NCI-H1694 (cell line): ENCODE data around the gene TBC1D23.
"Not testable (repeated sequence)": the region's sequence is repeated elsewhere in the genome, so short reads cannot be mapped to it uniquely, and the experiment has no call there.

Experiments used
- DNase-seq: peaks from one replicate; lab custom pipeline; 2025; lab: John Stamatoyannopoulos, UW

The TBC1D23 gene

DNA sequence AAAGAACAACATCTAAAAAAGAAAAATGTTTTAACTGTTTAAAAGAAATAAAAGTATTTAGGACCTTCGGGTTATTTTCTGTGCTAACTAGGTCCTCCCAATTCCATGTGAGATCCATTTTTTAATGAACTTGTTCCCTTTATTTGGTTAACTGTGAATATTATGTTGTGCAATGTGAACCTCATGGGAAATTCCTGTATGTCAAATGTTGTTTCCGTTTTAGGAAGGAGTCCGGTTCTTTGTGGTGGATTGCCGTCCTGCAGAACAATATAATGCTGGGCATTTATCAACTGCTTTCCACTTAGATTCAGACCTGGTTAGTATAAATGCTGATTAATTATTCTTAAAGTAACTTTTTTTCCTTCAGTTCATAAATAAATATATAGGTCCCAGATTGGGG is 38.2 kb downstream of the TBC1D23 start:
- no peak for DNase-seq

GRCh38 chr3:100306695-100307094 is 45.9 kb downstream of the TBC1D23 start:
- DNase-seq = no peak

DNA sequence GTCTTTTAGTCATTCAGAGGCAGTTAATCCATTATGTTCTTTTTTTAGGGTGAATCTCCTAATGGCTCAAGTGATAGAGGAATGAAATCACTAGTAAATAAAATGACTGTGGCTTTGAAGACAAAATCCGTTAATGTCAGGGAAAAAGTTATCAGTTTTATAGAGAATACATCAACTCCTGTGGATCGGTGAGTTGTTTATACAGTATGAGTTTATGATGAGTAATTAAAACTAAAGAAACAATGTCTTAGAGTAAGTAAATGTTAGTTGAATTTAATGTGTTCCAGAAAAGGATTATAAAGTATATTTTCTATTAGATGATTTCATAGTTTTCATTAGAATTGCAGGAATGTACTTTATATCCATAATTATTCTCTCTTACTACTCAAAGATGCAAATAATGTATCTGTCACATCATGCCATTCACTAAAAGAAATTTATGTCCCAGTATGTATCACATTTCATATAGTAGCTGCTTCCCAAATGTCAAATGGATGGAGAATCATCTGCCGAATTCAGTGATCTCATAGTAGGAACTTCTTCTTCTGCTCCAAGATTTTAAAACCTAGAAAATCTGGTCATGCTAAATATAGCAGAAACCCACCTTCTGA is 49.7 kb downstream of the TBC1D23 start:
- no peak for DNase-seq

DNA sequence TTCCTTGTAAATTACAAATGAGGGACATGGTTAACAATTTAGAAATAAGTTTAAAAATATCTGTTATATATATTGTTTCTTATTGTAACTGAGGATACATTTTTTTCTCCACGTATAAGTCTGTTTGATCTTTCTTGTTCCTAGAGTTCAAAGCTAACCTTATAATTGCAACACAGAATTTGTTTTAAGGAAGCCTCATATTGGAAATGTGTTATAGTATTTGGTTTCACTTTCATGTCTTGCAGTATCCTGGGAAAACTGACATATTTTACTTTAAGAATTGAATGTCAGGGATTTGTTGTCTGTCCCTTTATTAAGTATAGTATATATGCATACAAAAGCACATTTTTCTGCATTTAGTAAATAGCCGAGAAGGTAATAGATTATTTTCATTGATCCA is 50.2 kb downstream of the TBC1D23 start:
- DNase-seq = no peak

- peak; percentile 67 for DNase-seq
Measured at GRCh38 chr3:100316641-100317069, 55.9 kb downstream of the TBC1D23 start.

GRCh38 chr3:100317912-100318311 is 57.1 kb downstream of the TBC1D23 start:
- no peak for DNase-seq

GRCh38 chr3:100319951-100320350 is 59.2 kb downstream of the TBC1D23 start:
- DNase-seq = no peak

GRCh38 chr3:100324044-100324443 is 63.3 kb downstream of the TBC1D23 start:
- DNase-seq = no peak

- no peak for DNase-seq
Measured at GRCh38 chr3:100325827-100326226, 65.0 kb downstream of the TBC1D23 start.

DNA sequence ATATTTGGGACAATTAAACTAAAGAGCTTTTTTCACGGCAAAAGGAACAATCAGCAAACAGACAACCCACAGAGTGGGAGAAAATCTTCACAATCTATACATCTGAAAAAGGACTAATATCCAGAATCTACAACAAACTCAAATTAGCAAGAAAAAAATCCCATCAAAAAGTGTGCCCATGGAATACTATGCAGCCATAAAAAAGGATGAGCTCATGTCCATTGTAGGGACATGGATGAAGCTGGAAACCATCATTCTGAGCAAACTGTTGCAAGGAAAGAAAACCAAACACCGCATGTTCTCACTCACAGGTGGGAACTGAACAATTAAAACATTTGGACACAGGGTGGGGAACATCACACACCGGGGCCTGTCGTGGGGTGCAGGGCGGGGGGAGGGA is 66.6 kb downstream of the TBC1D23 start:
- not testable (repeated sequence) for DNase-seq

- no peak for DNase-seq
Measured at GRCh38 chr3:100329800-100330489, 69.2 kb downstream of the TBC1D23 start.

DNA sequence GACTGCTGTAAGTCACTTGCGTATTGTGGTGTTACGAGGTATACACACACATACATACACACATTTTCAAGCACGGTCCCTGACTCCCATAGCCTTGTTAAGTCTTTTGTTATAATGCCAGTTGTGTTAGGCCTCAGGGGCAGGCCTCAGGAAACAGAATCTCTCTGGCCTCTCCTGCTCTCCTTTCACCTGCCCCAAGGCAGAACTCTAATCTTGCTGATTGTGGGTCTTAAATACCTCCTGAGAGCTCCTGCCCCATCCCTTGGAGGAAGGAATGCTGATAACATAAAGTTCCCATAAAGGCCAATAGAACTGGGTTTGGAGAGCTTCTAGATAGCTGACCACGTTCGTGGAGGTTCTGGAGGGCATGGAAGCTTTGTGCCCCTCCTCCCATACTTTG is 69.9 kb downstream of the TBC1D23 start:
- DNase-seq = no peak

DNA sequence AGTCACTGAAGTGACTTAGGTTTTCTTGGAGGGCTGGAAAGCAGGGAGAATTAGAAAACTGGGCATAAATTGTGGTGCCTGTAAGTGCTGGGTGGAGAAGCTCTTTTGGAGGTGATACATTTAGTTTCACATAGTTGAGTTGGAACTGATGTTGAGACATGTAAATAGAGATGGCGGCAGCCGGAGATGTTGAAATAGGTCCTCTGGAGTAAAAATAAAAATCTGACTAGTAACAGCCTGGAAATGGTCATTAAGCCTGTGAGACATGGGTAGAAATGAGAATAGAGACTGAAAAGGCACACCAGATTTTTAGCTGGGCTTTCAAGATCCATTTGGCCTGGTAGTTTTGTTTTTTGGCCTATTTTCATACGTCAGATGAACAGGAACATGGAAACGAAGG is 70.9 kb downstream of the TBC1D23 start:
- no peak for DNase-seq

- DNase-seq = no peak
Measured at GRCh38 chr3:100333051-100333450, 72.3 kb downstream of the TBC1D23 start.

- no peak for DNase-seq
Measured at GRCh38 chr3:100333970-100334487, 73.2 kb downstream of the TBC1D23 start.

- DNase-seq = peak; percentile 19
Measured at GRCh38 chr3:100334488-100335351, 73.9 kb downstream of the TBC1D23 start, which contains the start of gene NIT2. TSS of gene NIT2 (plus strand) at chr3:100334757. CDS start at chr3:100334792, 35 bp downstream.

- no peak for DNase-seq
Measured at GRCh38 chr3:100335434-100335833, 74.6 kb downstream of the TBC1D23 start.

- not testable (repeated sequence) for DNase-seq
Measured at GRCh38 chr3:100336229-100336628, 75.4 kb downstream of the TBC1D23 start.

DNA sequence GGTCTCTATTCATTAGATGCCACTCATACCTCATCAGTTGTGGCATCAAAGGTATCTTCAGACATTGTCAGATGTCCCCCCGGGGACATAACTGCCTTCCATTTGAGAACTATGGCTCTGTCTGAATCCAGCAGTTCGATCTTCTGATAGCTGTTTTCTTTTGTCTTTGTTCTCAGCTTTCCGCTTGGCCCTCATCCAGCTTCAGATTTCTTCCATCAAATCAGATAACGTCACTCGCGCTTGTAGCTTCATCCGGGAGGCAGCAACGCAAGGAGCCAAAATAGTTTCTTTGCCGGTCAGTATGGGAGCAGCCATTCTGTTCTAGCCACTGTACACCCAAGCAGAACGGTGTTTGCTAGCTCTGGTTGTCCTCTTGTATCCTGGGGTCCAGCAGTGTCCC is 78.1 kb downstream of the TBC1D23 start:
- DNase-seq = no peak

DNA sequence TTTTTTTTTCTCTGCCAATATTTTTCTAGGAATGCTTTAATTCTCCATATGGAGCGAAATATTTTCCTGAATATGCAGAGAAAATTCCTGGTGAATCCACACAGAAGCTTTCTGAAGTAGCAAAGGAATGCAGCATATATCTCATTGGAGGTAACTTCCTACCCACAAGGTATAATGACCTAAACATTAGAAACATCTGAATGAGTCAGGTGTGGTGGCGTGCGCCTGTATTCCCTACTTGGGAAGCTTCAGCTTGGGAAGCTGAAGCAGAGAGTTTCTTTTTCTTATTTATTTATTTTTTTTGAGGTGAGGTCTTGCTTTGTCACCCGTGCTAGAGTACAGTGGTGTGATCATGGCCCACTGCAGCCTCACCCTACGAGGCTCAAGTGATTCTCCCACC is 79.0 kb downstream of the TBC1D23 start:
- DNase-seq = no peak

GRCh38 chr3:100340527-100340926 is 79.7 kb downstream of the TBC1D23 start:
- no peak for DNase-seq

DNA sequence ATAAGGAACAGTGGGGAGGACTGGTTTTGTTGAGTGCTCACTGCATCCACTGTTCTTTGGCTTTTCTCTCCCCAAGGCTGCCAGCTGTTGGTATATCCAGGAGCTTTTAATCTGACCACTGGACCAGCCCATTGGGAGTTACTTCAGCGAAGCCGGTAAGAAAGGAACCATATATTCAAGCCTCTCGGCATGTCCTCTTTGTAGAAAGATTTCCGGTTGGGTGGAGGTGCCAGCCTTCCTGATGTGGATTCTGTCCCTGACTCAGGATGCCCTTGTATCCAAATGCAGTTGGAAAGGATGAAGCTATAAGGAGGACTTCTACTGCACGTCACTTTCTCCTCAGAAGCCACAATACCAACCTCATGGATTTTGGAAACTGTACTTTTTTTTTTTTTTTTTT is 87.9 kb downstream of the TBC1D23 start:
- no peak for DNase-seq

GRCh38 chr3:100351770-100352169 is 91.0 kb downstream of the TBC1D23 start:
- DNase-seq = not testable (repeated sequence)
